Measurements from ENCODE around the gene SESN3. TPM values are rescaled to one million over a fixed set of nuclear protein-coding genes. Genes with fewer than 3 reads are reported as not detected.
"Not testable (repeated sequence)": the region's sequence is repeated elsewhere in the genome, so short reads cannot be mapped to it uniquely, and the experiment has no call there.

The SESN3 gene
- total RNA-seq, 5 donors from 2014 or later (not counting 1 experiment from before 2014, with no cell fraction given): 61.5 to 150 (median 132) TPM

GRCh38 chr11:95230810-95231126, 234 bp downstream of the SESN3 start:
- WGBS (ENCODE audit: insufficient coverage): 0% methylated on average over 39 of the region's 40 CpGs
- H3K4me3 ChIP-seq (ENCODE audit: control insufficient read depth in 1 of 2, extremely low read depth in 1 of 2, low read length in 1 of 2): peak overlapping the region; percentile 84 to 86
- H3K27me3 ChIP-seq (replicated peaks in 1 of 2; ENCODE audit: control insufficient read depth in 2 of 2, extremely low read depth in 1 of 2, insufficient read depth in 2 of 2, low read length in 1 of 2): no peaks in the 10 kb centered on the region
- Mint-ChIP-seq H3K36me3 (peaks cover 3% of the 10 kb centered on the region), H3K4me1 (peaks cover 62 to 70% (median 63%) of the 10 kb centered on the region in 3 donors), H3K27ac (no peak overlapping the region), H3K4me3 (peak overlapping the region in 1 of 3 donors; percentile 93), H3K27me3 (no peaks in the 10 kb centered on the region), H3K9me3 (no peaks in the 10 kb centered on the region)
- ATAC-seq (replicated peaks in 1 of 4) (no peak), DNase-seq (peak in 2 of 35 experiments; percentile 4 to 6)
- H3K4me1 ChIP-seq (ENCODE audit: control insufficient read depth in 1 of 2, extremely low read depth in 1 of 2, insufficient read depth in 2 of 2, low read length in 2 of 2): peaks cover 12 to 33% of the 10 kb centered on the region in 2 experiments
- H3K9me3 ChIP-seq: no peaks in the 10 kb centered on the region
- no peaks in the 10 kb centered on the region for H3K36me3 ChIP-seq (ENCODE audit: control insufficient read depth in 2 of 2, extremely low read depth in 1 of 2, insufficient read depth in 1 of 2, low read length in 1 of 2)
- POLR2A ChIA-PET: interaction anchor here (0.6 to 2.5 kb wide), 25 partner anchors 15 to 559 kb away, joined by 3 to 30 read pairs (median 5); partner anchors contain the start of genes CEP57 (in 1 of the 2), FAM76B (in 1 of the 2) and SRSF8 (in 1 of the 2)
- CTCF ChIA-PET: interaction anchor here (0.7 to 4.3 kb wide), 30 partner anchors 9 to 1435 kb away, joined by 3 to 38 read pairs (median 5); partner anchors contain the start of genes CWC15 (in 1 of the 2), ENDOD1 (in 1 of the 2), FAM76B (in 1 of the 2) and KDM4D (in 1 of the 2)
- no peak overlapping the region for H3K27ac ChIP-seq (ENCODE audit: low read length)

GRCh38 chr11:95229993-95230809, 801 bp downstream of the SESN3 start:
- H3K4me3 ChIP-seq (ENCODE audit: control insufficient read depth in 1 of 2, extremely low read depth in 1 of 2, low read length in 1 of 2): peak overlapping the region; percentile 84 to 86
- no peaks in the 10 kb centered on the region for H3K9me3 ChIP-seq
- Mint-ChIP-seq H3K27me3 (no peaks in the 10 kb centered on the region), H3K4me3 (peak overlapping the region in 1 of 3 donors; percentile 93), H3K27ac (peak overlapping the region; percentile 83 to 88), H3K9me3 (no peaks in the 10 kb centered on the region), H3K4me1 (peaks cover 63 to 72% (median 64%) of the 10 kb centered on the region in 3 donors), H3K36me3 (peaks cover 8% of the 10 kb centered on the region)
- ChIA-PET POLR2A (interaction anchor here (0.6 to 2.5 kb wide), 13 partner anchors 17 to 1157 kb away, joined by 3 to 30 read pairs (median 4); no protein-coding TSS in a partner anchor), CTCF (interaction anchor here (0.7 to 4.3 kb wide), 14 partner anchors 9 to 476 kb away, joined by 3 to 38 read pairs (median 5); partner anchors contain the start of gene SRSF8 (in 1 of the 2))
- H3K36me3 ChIP-seq (ENCODE audit: control insufficient read depth in 2 of 2, extremely low read depth in 1 of 2, insufficient read depth in 1 of 2, low read length in 1 of 2): no peaks in the 10 kb centered on the region
- no peaks in the 10 kb centered on the region for H3K27me3 ChIP-seq (replicated peaks in 1 of 2; ENCODE audit: control insufficient read depth in 2 of 2, extremely low read depth in 1 of 2, insufficient read depth in 2 of 2, low read length in 1 of 2)
- peak overlapping the region; percentile 33 for H3K27ac ChIP-seq (ENCODE audit: low read length)
- under 1% methylated on average over 23 of the region's 42 CpGs for WGBS (ENCODE audit: insufficient coverage)
- DNase-seq: peak in 26 of 35 experiments; percentile 1 to 48 (median 9)
- peak in 2 of 4 experiments; percentile 5 to 6 for ATAC-seq (replicated peaks in 1 of 4)
- H3K4me1 ChIP-seq (ENCODE audit: control insufficient read depth in 1 of 2, extremely low read depth in 1 of 2, insufficient read depth in 2 of 2, low read length in 2 of 2): peaks cover 12 to 33% of the 10 kb centered on the region in 2 experiments

- Histone ChIP-seq H3K27me3 (replicated peaks in 1 of 2; ENCODE audit: control insufficient read depth in 2 of 2, extremely low read depth in 1 of 2, insufficient read depth in 2 of 2, low read length in 1 of 2) (no peaks in the 10 kb centered on the region), H3K4me3 (ENCODE audit: control insufficient read depth in 1 of 2, extremely low read depth in 1 of 2, low read length in 1 of 2) (peak overlapping the region; percentile 84 to 86), H3K27ac (ENCODE audit: low read length) (peak overlapping the region; percentile 33), H3K4me1 (ENCODE audit: control insufficient read depth in 1 of 2, extremely low read depth in 1 of 2, insufficient read depth in 2 of 2, low read length in 2 of 2) (peaks cover 12 to 33% of the 10 kb centered on the region in 2 experiments), H3K9me3 (no peaks in the 10 kb centered on the region), H3K36me3 (ENCODE audit: control insufficient read depth in 2 of 2, extremely low read depth in 1 of 2, insufficient read depth in 1 of 2, low read length in 1 of 2) (no peaks in the 10 kb centered on the region)
- Mint-ChIP-seq H3K4me3 (peak overlapping the region in 1 of 3 donors; percentile 93), H3K9me3 (no peaks in the 10 kb centered on the region), H3K27ac (peak overlapping the region; percentile 83 to 88), H3K36me3 (peaks cover 16% of the 10 kb centered on the region), H3K4me1 (peaks cover 58 to 72% (median 65%) of the 10 kb centered on the region in 3 donors), H3K27me3 (no peaks in the 10 kb centered on the region)
- 20% methylated on average over 1 of the region's 12 CpGs for WGBS (ENCODE audit: insufficient coverage)
- ATAC-seq (replicated peaks in 1 of 4) (no peak), DNase-seq (peak in 1 of 35 experiments; percentile 32)
- ChIA-PET POLR2A (interaction anchor here (0.6 to 1.5 kb wide), 8 partner anchors 19 to 1158 kb away, joined by 3 to 8 read pairs (median 4); no protein-coding TSS in a partner anchor), CTCF (interaction anchor here (0.6 to 4.3 kb wide), 9 partner anchors 16 to 476 kb away, joined by 3 to 38 read pairs (median 4); no protein-coding TSS in a partner anchor)
Measured at GRCh38 chr11:95229199-95229992, 1.6 kb downstream of the SESN3 start.

DNA sequence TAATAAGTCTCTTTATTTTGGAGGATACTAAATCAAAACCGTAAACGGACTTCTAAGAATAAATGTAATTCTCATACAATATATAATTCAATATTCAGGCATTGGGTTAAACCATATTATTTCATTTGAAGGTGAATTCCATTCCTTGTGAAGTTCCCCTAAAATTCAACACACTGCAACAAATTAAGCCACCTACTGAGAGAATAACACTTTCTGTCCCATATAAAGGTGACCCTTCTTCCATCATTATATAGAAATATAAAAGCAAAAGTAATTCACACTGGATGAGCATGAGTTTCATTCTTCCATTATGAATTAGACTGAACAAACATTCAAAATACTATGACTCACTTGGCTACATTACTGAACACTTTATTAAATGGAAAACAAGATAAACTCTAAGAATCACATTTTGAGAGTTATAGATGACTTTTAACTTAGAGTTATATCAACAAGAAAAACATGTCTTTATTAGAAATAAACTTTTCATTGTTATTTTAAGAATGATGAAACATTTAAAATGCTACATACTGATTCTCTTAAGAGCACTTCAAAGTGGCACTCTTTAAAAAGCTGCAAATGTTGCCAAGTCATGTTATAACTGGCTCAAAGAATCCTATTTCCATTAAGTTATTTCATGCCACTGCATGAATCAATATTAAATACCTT, 2.8 kb downstream of the SESN3 start:
- Histone ChIP-seq H3K4me1 (ENCODE audit: control insufficient read depth in 1 of 2, extremely low read depth in 1 of 2, insufficient read depth in 2 of 2, low read length in 2 of 2) (peaks cover 12 to 33% of the 10 kb centered on the region in 2 experiments), H3K4me3 (ENCODE audit: control insufficient read depth in 1 of 2, extremely low read depth in 1 of 2, low read length in 1 of 2) (peak overlapping the region in 1 of 2 donors; percentile 0), H3K36me3 (ENCODE audit: control insufficient read depth in 2 of 2, extremely low read depth in 1 of 2, insufficient read depth in 1 of 2, low read length in 1 of 2) (no peaks in the 10 kb centered on the region), H3K27ac (ENCODE audit: low read length) (no peak overlapping the region), H3K27me3 (replicated peaks in 1 of 2; ENCODE audit: control insufficient read depth in 2 of 2, extremely low read depth in 1 of 2, insufficient read depth in 2 of 2, low read length in 1 of 2) (no peaks in the 10 kb centered on the region), H3K9me3 (no peaks in the 10 kb centered on the region)
- peaks cover 25% of the 10 kb centered on the region for H3K36me3 Mint-ChIP-seq
- peak overlapping the region in 1 of 3 donors; percentile 93 for H3K4me3 Mint-ChIP-seq
- WGBS (ENCODE audit: insufficient coverage): no CpG with 5 or more reads among the region's 2 CpGs
- H3K27me3 Mint-ChIP-seq: no peaks in the 10 kb centered on the region
- CTCF ChIA-PET: interaction anchor here in 1 of 2 donors (1.5 kb wide), 1 partner anchor 15 kb away, joined by 6 read pairs; no protein-coding TSS in a partner anchor
- H3K27ac Mint-ChIP-seq: peak overlapping the region in 1 of 2 donors; percentile 52
- peaks cover 51 to 71% (median 66%) of the 10 kb centered on the region in 3 donors for H3K4me1 Mint-ChIP-seq
- ATAC-seq (replicated peaks in 1 of 4): no peak
- POLR2A ChIA-PET: interaction anchor here in 1 of 2 donors (1.5 kb wide), 1 partner anchor 24 kb away, joined by 8 read pairs; no protein-coding TSS in a partner anchor
- H3K9me3 Mint-ChIP-seq: no peaks in the 10 kb centered on the region
- no peak for DNase-seq

DNA sequence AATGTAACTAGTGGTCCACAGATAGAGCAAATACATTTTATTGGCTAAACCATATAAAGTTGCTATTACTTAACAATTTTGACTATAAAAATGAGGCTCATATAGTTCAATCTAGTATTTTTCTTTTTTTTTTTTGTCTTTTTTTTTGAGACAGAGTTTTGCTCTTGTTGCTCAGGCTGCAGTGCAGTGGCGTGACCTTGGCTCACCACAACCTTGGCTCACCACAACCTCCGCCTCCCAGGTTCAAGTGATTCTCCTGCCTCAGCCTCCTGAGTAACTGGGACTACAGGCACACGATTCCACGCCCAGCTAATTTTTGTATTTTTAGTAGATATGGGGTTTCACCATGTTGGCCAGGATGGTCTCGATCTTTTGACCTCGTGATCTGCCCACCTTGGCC, 3.9 kb downstream of the SESN3 start:
- H3K27me3 ChIP-seq (replicated peaks in 1 of 2; ENCODE audit: control insufficient read depth in 2 of 2, extremely low read depth in 1 of 2, insufficient read depth in 2 of 2, low read length in 1 of 2); ATAC-seq (replicated peaks in 1 of 4); H3K27ac ChIP-seq (ENCODE audit: low read length); H3K27me3 Mint-ChIP-seq; H3K4me3 ChIP-seq (ENCODE audit: control insufficient read depth in 1 of 2, extremely low read depth in 1 of 2, low read length in 1 of 2); POLR2A ChIA-PET; CTCF ChIA-PET; H3K9me3 ChIP-seq; H3K9me3 Mint-ChIP-seq; H3K36me3 ChIP-seq (ENCODE audit: control insufficient read depth in 2 of 2, extremely low read depth in 1 of 2, insufficient read depth in 1 of 2, low read length in 1 of 2): not testable (repeated sequence)
- Mint-ChIP-seq H3K4me3 (peak overlapping the region in 2 of 3 donors; percentile 27 to 93), H3K4me1 (peaks cover 50 to 68% (median 63%) of the 10 kb centered on the region in 3 donors), H3K27ac (peak overlapping the region; percentile 46 to 53), H3K36me3 (peaks cover 26% of the 10 kb centered on the region)
- DNase-seq: peak in 6 of 35 experiments; percentile 2 to 33 (median 27)
- H3K4me1 ChIP-seq (ENCODE audit: control insufficient read depth in 1 of 2, extremely low read depth in 1 of 2, insufficient read depth in 2 of 2, low read length in 2 of 2): peaks cover 8 to 22% of the 10 kb centered on the region in 2 experiments
- WGBS (ENCODE audit: insufficient coverage): 75% methylated on average over 2 of the region's 6 CpGs
